A549 (cell line): ENCODE measurements around the gene FMNL2. TPM values are rescaled to one million over a fixed set of nuclear protein-coding genes. Genes with fewer than 3 reads are reported as not detected.
A peak's percentile ranks its signal among the peaks of the same experiment; 100 is the strongest.

Experiments used
- ATAC-seq, 2 experiments: fragments of 200-7000 bp in 1 of 2; fragments of >200 bp in 1 of 2; cut with Nextera tagmentation in 1 of 2; cut with Tn5 transposase in 1 of 2; 3 replicates each; pipeline versions ENCODE4 v1.8.0 to v1.9.1; 2018 to 2020; ENCODE audit warnings: mild to moderate bottlenecking in 1 of 2, moderate library complexity in 1 of 2
- CTCF ChIA-PET: fragments of 300-600 bp; sonication (Branson Sonifier 250); formaldehyde crosslinking; extraction: SDS; loops from one replicate; lab custom pipeline; 2021; ENCODE audit warnings: antibody characterized with exemption, inconsistent platforms; lab: Yijun Ruan, JAX
- POLR2A ChIA-PET: fragments of 350-600 bp; formaldehyde crosslinking; extraction: SDS; loops from one replicate; lab custom pipeline; 2021; ENCODE audit warnings: antibody characterized with exemption, inconsistent platforms; lab: Yijun Ruan, JAX
- DNase-seq, 2 experiments: peaks; one replicate each; pipeline versions ENCODE4 v3.0.0 to v3.0.0-alpha.2; 2011 to 2016; ENCODE audit warnings: low read depth in 1 of 2, low spot score in 1 of 2
- FAIRE-seq: peaks from 2 replicates; lab custom pipeline; 2011; peaks lifted over from hg19 to GRCh38; lab: Jason Lieb, UNC
- H3K27ac ChIP-seq, 2 experiments: fragments of >200 bp; sonication (Bioruptor Twin); formaldehyde crosslinking; 3 replicates each; pipeline ENCODE4 v1.5.1; 2016 to 2017
- H3K4me1 ChIP-seq: fragments of >200 bp; sonication (Bioruptor Twin); formaldehyde crosslinking; 3 replicates; pipeline ENCODE4 v1.6.1; 2016
- H3K4me2 ChIP-seq: fragments of >200 bp; sonication (Bioruptor Twin); formaldehyde crosslinking; 3 replicates; pipeline ENCODE4 v1.6.1; 2016
- H3K4me3 ChIP-seq: fragments of >200 bp; sonication (Bioruptor Twin); formaldehyde crosslinking; 3 replicates; pipeline ENCODE4 v1.5.1; 2016
- H3K9me3 ChIP-seq: fragments of >200 bp; sonication (Bioruptor Twin); formaldehyde crosslinking; 3 replicates; pipeline ENCODE4 v1.6.1; 2016
- BHLHE40 ChIP-seq: IDR thresholded peaks from 2 replicates; pipeline ENCODE4 v1.6.1; 2012; ENCODE audit warnings: low read depth, low read length, inconsistent platforms
- CBX2 ChIP-seq: fragments of 200-600 bp; sonication (generic); IDR thresholded peaks from 2 replicates; pipeline ENCODE4 v1.6.1; 2016; ENCODE audit warnings: low read depth, mild to moderate bottlenecking, borderline replicate concordance
- CBX8 ChIP-seq: fragments of 200-600 bp; sonication (generic); IDR thresholded peaks from 2 replicates; pipeline ENCODE4 v1.6.1; 2016
- CEBPB ChIP-seq, 2 experiments: fragments of >200 bp in 1 of 2; sonication (Bioruptor Twin) in 1 of 2; formaldehyde crosslinking in 1 of 2; IDR thresholded peaks; 2 replicates each; pipeline ENCODE4 v1.6.1; 2012 to 2016
- CHD2 ChIP-seq: fragments of 150-350 bp; IDR thresholded peaks from 2 replicates; pipeline ENCODE4 v1.6.1; 2014; ENCODE audit warnings: low read length; ENCODE audit not compliant: partially characterized antibody
- CHD4 ChIP-seq: fragments of 200-600 bp; sonication (generic); IDR thresholded peaks from 2 replicates; pipeline ENCODE4 v1.6.1; 2016; ENCODE audit warnings: antibody characterized with exemption, mild to moderate bottlenecking, borderline replicate concordance
- EHF ChIP-seq: fragments of 250-450 bp; sonication (Bioruptor Pico); IDR thresholded peaks from 2 replicates; pipeline ENCODE4 v1.5.0; 2020; ENCODE audit warnings: mild to moderate bottlenecking
- EP300 ChIP-seq, 2 experiments: fragments of >200 bp; sonication (Bioruptor Twin); formaldehyde crosslinking; IDR thresholded peaks; 2 replicates in 1 of 2; 3 replicates in 1 of 2; pipeline ENCODE4 v1.6.1; 2016 to 2017
- GATA3 ChIP-seq: IDR thresholded peaks from 2 replicates; pipeline ENCODE4 v1.6.1; 2012; ENCODE audit warnings: borderline replicate concordance
- HDAC2 ChIP-seq: fragments of 200-600 bp; sonication (generic); IDR thresholded peaks from 2 replicates; pipeline ENCODE4 v1.6.1; 2016
- HOXB5 ChIP-seq: fragments of 250-450 bp; sonication (Bioruptor Pico); IDR thresholded peaks from 2 replicates; pipeline ENCODE4 v1.5.0; 2020; ENCODE audit warnings: mild to moderate bottlenecking, moderate library complexity
- JUNB ChIP-seq: fragments of >200 bp; sonication (Bioruptor Twin); formaldehyde crosslinking; IDR thresholded peaks from 2 replicates; pipeline ENCODE4 v1.6.1; 2016
- KDM5A ChIP-seq: fragments of 200-600 bp; sonication (generic); IDR thresholded peaks from 2 replicates; pipeline ENCODE4 v1.6.1; 2016; ENCODE audit warnings: antibody characterized with exemption, mild to moderate bottlenecking
- MAX ChIP-seq: IDR thresholded peaks from 2 replicates; pipeline ENCODE4 v1.6.1; 2012
- NR3C1 ChIP-seq: fragments of >200 bp; sonication (Bioruptor Twin); formaldehyde crosslinking; IDR thresholded peaks from 3 replicates; pipeline ENCODE4 v1.6.1; 2017
- PBX3 ChIP-seq: IDR thresholded peaks from 2 replicates; pipeline ENCODE4 v1.6.1; 2012
- POLR2AphosphoS2 ChIP-seq: conservative IDR thresholded peaks from 2 replicates; pipeline ENCODE4 v1.6.1; 2012; ENCODE audit warnings: low read length, improper control_type of control experiment, inconsistent platforms
- RAD21 ChIP-seq, 2 experiments: fragments of >200 bp in 1 of 2; sonication (Bioruptor Twin) in 1 of 2; formaldehyde crosslinking in 1 of 2; IDR thresholded peaks in 1 of 2; conservative IDR thresholded peaks in 1 of 2; 2 replicates in 1 of 2; 3 replicates in 1 of 2; pipeline ENCODE4 v1.6.1; 2012 to 2018; ENCODE audit warnings: inconsistent platforms in 1 of 2
- RCOR1 ChIP-seq: fragments of 150-350 bp; IDR thresholded peaks from 2 replicates; pipeline ENCODE4 v1.6.1; 2014; ENCODE audit warnings: antibody characterized with exemption, low read length, low read depth
- RNF2 ChIP-seq: fragments of 200-600 bp; sonication (generic); IDR thresholded peaks from 2 replicates; pipeline ENCODE4 v1.6.1; 2016; ENCODE audit warnings: low read depth, mild to moderate bottlenecking, antibody characterized with exemption, moderate library complexity, borderline replicate concordance
- SMC3 ChIP-seq: fragments of >200 bp; sonication (Bioruptor Twin); formaldehyde crosslinking; IDR thresholded peaks from 3 replicates; pipeline ENCODE4 v1.6.1; 2018; ENCODE audit warnings: inconsistent platforms
- TFCP2L1 ChIP-seq: fragments of 250-450 bp; sonication (Bioruptor Pico); IDR thresholded peaks from 2 replicates; pipeline ENCODE4 v1.5.0; 2021; ENCODE audit warnings: mild to moderate bottlenecking
- ZSCAN20 ChIP-seq: fragments of 250-450 bp; sonication (Bioruptor Pico); IDR thresholded peaks from 2 replicates; pipeline ENCODE4 v1.8.0; 2022; ENCODE audit warnings: mild to moderate bottlenecking, moderate library complexity
- WGBS: methylation state at CpG from one replicate; pipeline ENCODE4 v1.1.6; 2017; ENCODE audit errors: missing lambda C conversion rate; 5-methylcytosine and 5-hydroxymethylcytosine counted together
- polyA plus RNA-seq, 4 experiments: library from polyadenylated mRNA; depleted of rRNA in 3 of 4; stranded (reverse); fragments of >200 nt; fragmentation: RNase III in 1 of 4; extraction: RNeasy Plus Mini Kit Qiagen cat#74134 plus additional on column Dnase treatment in 1 of 4; gene quantifications; 2 replicates in 3 of 4; 3 replicates in 1 of 4; pipeline ENCODE4 v1.2.3, GENCODE V29; 2011 to 2017
- TF ChIP-seq, protein P1 (sequence below): fragments of >200 bp; sonication (Bioruptor Twin); formaldehyde crosslinking; IDR thresholded peaks from 3 replicates; pipeline ENCODE4 v1.6.1; 2016
- TF ChIP-seq, protein P2 (sequence below): fragments of 250-450 bp; sonication (Bioruptor Pico); IDR thresholded peaks from 2 replicates; pipeline ENCODE4 v1.5.0; 2021; ENCODE audit warnings: mild to moderate bottlenecking, moderate library complexity, borderline replicate concordance
- TF ChIP-seq, protein P3 (sequence below): fragments of 250-450 bp; sonication (Bioruptor Pico); IDR thresholded peaks from 2 replicates; pipeline ENCODE4 v1.5.0; 2020; ENCODE audit warnings: low read depth, mild to moderate bottlenecking, moderate library complexity
- TF ChIP-seq, protein P4 (sequence below): fragments of 150-350 bp; IDR thresholded peaks from 2 replicates; pipeline ENCODE4 v1.6.1; 2014; ENCODE audit warnings: low read depth, mild to moderate bottlenecking, low read length

FMNL2 gene
- polyA plus RNA-seq, 2 of the 4 experiments (the other 2 are of a cell fraction), result 27.9 to 36.5 TPM

- ATAC-seq (peak in 1 of 2 experiments; percentile 63; a peak in 3 of 6 replicates), DNase-seq (no peak), FAIRE-seq (no peak)
- TF ChIP-seq SMC3 (0 out of 3 replicates have a peak, but pooled peaks have one; percentile 8), POLR2AphosphoS2 (no peak)
- CTCF ChIA-PET, result interaction anchor here (0.6 to 0.8 kb wide), 2 partner anchors 15 to 28 kb away, joined by 3 read pairs; no protein-coding TSS in a partner anchor
- H3K4me1 ChIP-seq, result peaks cover 46% of the 10 kb centered on the region
- H3K4me3 ChIP-seq, result no peak overlapping the region
- POLR2A ChIA-PET, result no interaction called here
- H3K27ac ChIP-seq, result peak overlapping the region in 1 of 2 experiments; percentile 59; a peak in 4 of 6 replicates
- H3K4me2 ChIP-seq, result peak overlapping the region; percentile 15; the same call in 2 of the 3 replicates
- WGBS, result 60% methylated on average over 2 of the region's 2 CpGs
- peaks cover 10% of the 10 kb centered on the region; the same call in 1 of the 3 replicates for H3K9me3 ChIP-seq
These were observed 159.1 kb downstream of the FMNL2 start for GRCh38 chr2:152493945-152494528.

DNA sequence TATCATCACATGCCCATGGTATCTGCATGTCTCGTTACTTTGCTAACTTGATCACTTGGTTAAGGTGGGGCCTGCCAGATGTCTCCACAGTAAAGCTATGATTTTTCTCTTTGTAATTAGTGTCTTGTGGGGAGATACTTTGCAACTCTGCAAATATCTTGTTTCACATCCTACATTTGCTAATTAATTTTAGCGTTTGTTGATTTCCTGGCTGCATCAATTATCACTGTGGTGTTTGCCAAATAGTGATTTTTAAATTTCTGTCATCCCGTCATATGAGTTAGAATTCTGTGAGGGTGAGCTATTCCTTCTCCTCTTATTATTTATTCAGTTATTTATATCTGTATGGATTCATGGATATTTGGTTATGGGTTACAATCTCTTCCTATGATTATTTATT, 161.4 kb downstream of the FMNL2 start:
- Histone ChIP-seq H3K4me1 (peaks cover 56% of the 10 kb centered on the region), H3K4me3 (no peak overlapping the region), H3K4me2 (no peak overlapping the region), H3K9me3 (peaks cover 10% of the 10 kb centered on the region; the same call in 1 of the 3 replicates), H3K27ac (0 out of 6 replicates have a peak overlapping the region, but pooled peaks of 1 of the 2 experiments have one; percentile 10)
- ATAC-seq (no peak), DNase-seq (no peak), FAIRE-seq (no peak)
- 91% methylated on average over 3 of the region's 3 CpGs for WGBS
- ChIA-PET CTCF (interaction anchor here (0.6 to 2.1 kb wide), 2 partner anchors 11 to 301 kb away, joined by 3 to 11 read pairs; no protein-coding TSS in a partner anchor), POLR2A (no interaction called here)
- TF ChIP-seq CBX2, result no peak
- TF ChIP-seq KDM5A, result no peak
- no peak for TF ChIP-seq RAD21 (conservative IDR thresholded peaks at IDR 0.05 in 1 of 2, IDR thresholded peaks at IDR 0.05 in 1 of 2)
- no peak for TF ChIP-seq SMC3
- TF ChIP-seq EP300 (IDR thresholded peaks at IDR 0.05), result no peak
- no peak for TF ChIP-seq RCOR1
- no peak for TF ChIP-seq GATA3
- TF ChIP-seq PBX3, result no peak
- no peak for TF ChIP-seq HOXB5 (CRISPR knock-in tag)
- no peak for TF ChIP-seq MAX
- TF ChIP-seq JUNB, result no peak
- TF ChIP-seq, protein P1, sequence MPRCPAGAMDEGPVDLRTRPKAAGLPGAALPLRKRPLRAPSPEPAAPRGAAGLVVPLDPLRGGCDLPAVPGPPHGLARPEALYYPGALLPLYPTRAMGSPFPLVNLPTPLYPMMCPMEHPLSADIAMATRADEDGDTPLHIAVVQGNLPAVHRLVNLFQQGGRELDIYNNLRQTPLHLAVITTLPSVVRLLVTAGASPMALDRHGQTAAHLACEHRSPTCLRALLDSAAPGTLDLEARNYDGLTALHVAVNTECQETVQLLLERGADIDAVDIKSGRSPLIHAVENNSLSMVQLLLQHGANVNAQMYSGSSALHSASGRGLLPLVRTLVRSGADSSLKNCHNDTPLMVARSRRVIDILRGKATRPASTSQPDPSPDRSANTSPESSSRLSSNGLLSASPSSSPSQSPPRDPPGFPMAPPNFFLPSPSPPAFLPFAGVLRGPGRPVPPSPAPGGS, result no peak
- TF ChIP-seq, protein P2, sequence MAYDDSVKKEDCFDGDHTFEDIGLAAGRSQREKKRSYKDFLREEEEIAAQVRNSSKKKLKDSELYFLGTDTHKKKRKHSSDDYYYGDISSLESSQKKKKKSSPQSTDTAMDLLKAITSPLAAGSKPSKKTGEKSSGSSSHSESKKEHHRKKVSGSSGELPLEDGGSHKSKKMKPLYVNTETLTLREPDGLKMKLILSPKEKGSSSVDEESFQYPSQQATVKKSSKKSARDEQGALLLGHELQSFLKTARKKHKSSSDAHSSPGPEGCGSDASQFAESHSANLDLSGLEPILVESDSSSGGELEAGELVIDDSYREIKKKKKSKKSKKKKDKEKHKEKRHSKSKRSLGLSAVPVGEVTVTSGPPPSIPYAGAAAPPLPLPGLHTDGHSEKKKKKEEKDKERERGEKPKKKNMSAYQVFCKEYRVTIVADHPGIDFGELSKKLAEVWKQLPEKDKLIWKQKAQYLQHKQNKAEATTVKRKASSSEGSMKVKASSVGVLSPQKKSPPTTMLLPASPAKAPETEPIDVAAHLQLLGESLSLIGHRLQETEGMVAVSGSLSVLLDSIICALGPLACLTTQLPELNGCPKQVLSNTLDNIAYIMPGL (CRISPR knock-in tag), result no peak
- TF ChIP-seq RNF2, result no peak
- TF ChIP-seq CBX8, result no peak

GRCh38 chr2:152497481-152498052, 162.6 kb downstream of the FMNL2 start:
- Histone ChIP-seq H3K4me3 (no peak overlapping the region), H3K27ac (peak overlapping the region; percentile 57 to 74), H3K4me1 (peaks cover 56% of the 10 kb centered on the region), H3K9me3 (peaks cover 10% of the 10 kb centered on the region; the same call in 1 of the 3 replicates), H3K4me2 (peak overlapping the region; percentile 57)
- CTCF ChIA-PET, result interaction anchor here (0.6 kb wide), 1 partner anchor 18 kb away, joined by 3 read pairs; no protein-coding TSS in a partner anchor
- DNase-seq (no peak), FAIRE-seq (no peak), ATAC-seq (no peak; a peak in 1 of 6 replicates)
- WGBS, result 56% methylated on average over 3 of the region's 3 CpGs
- POLR2A ChIA-PET, result no interaction called here
- TF ChIP-seq HOXB5 (CRISPR knock-in tag) (no peak), KDM5A (no peak), BHLHE40 (no peak), RAD21 (conservative IDR thresholded peaks at IDR 0.05 in 1 of 2, IDR thresholded peaks at IDR 0.05 in 1 of 2) (no peak), NR3C1 (no peak), EHF (CRISPR knock-in tag) (no peak), ZSCAN20 (no peak), TFCP2L1 (CRISPR knock-in tag) (no peak), CHD2 (no peak), CEBPB (IDR thresholded peaks at IDR 0.05) (no peak), RNF2 (no peak), HDAC2 (no peak), CBX8 (no peak), CHD4 (no peak), SMC3 (no peak)
- TF ChIP-seq, protein P3, sequence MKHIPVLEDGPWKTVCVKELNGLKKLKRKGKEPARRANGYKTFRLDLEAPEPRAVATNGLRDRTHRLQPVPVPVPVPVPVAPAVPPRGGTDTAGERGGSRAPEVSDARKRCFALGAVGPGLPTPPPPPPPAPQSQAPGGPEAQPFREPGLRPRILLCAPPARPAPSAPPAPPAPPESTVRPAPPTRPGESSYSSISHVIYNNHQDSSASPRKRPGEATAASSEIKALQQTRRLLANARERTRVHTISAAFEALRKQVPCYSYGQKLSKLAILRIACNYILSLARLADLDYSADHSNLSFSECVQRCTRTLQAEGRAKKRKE, result no peak
- TF ChIP-seq, protein P4, sequence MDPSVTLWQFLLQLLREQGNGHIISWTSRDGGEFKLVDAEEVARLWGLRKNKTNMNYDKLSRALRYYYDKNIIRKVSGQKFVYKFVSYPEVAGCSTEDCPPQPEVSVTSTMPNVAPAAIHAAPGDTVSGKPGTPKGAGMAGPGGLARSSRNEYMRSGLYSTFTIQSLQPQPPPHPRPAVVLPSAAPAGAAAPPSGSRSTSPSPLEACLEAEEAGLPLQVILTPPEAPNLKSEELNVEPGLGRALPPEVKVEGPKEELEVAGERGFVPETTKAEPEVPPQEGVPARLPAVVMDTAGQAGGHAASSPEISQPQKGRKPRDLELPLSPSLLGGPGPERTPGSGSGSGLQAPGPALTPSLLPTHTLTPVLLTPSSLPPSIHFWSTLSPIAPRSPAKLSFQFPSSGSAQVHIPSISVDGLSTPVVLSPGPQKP, result no peak
